Tibial nerve (tissue), 4 donors: Measurements from ENCODE around the gene GHRH. TPM values are rescaled to one million over a fixed set of nuclear protein-coding genes. Genes with fewer than 3 reads are reported as not detected.

Experiments used
- DNase-seq, 2 donors: peaks; one replicate each; pipeline ENCODE4 v3.0.0-alpha.2; 2019; ENCODE audit warnings: low spot score in 2 of 2
- H3K27ac ChIP-seq, 4 donors: fragments of 200-600 bp; sonication (generic) in 3 of 4; one replicate each; pipeline ENCODE4 v1.5.1; 2017 to 2019; ENCODE audit warnings: mild to moderate bottlenecking in 1 of 4
- H3K27me3 ChIP-seq, 2 donors: fragments of 200-600 bp; sonication (generic) in 1 of 2; one replicate each; pipeline versions ENCODE4 v1.5.1 to v1.6.0; 2017 to 2019
- H3K36me3 ChIP-seq, 3 donors: fragments of 200-600 bp; sonication (generic); one replicate each; pipeline ENCODE4 v1.5.1; 2018 to 2019
- H3K4me1 ChIP-seq, 4 donors: fragments of 200-600 bp; sonication (generic) in 3 of 4; one replicate each; pipeline ENCODE4 v1.5.1; 2017 to 2019
- H3K4me3 ChIP-seq, 4 donors: fragments of 200-600 bp; sonication (generic) in 3 of 4; one replicate each; pipeline ENCODE4 v1.5.1; 2017 to 2019; ENCODE audit warnings: mild to moderate bottlenecking in 1 of 4, moderate library complexity in 1 of 4
- H3K9me3 ChIP-seq, 4 donors: fragments of 200-600 bp; sonication (generic) in 3 of 4; one replicate each; pipeline ENCODE4 v1.5.1; 2017 to 2019
- EP300 ChIP-seq, 2 donors: sonication (generic); formaldehyde crosslinking; IDR thresholded peaks; one replicate each; pipeline ENCODE4 v1.6.1; 2017; ENCODE audit warnings: antibody characterized with exemption in 2 of 2, mild to moderate bottlenecking in 1 of 2
- POLR2A ChIP-seq, 2 donors: fragments of 450-650 bp; IDR thresholded peaks; one replicate each; pipeline ENCODE4 v1.6.1; 2017; ENCODE audit warnings: antibody characterized with exemption in 2 of 2, mild to moderate bottlenecking in 2 of 2, moderate library complexity in 2 of 2
- WGBS, 2 donors: methylation state at CpG; one replicate each; pipeline ENCODE4 v1.1.5; 2018; 5-methylcytosine and 5-hydroxymethylcytosine counted together
- total RNA-seq, 4 donors: library from RNA; depleted of rRNA; stranded (reverse); fragments of >200 nt; gene quantifications; one replicate each; pipeline ENCODE4 v1.1.0, GENCODE V29; 2016
- TF ChIP-seq, protein P1 (sequence below), 5 experiments: fragments of 200-600 bp in 3 of 5; fragments of 450-650 bp in 2 of 5; sonication (generic) in 3 of 5; IDR thresholded peaks; one replicate each; pipeline ENCODE4 v1.5.1; 2016 to 2019; ENCODE audit warnings: antibody characterized with exemption in 5 of 5, mild to moderate bottlenecking in 3 of 5, moderate library complexity in 2 of 5

The GHRH gene
- total RNA-seq, 4 donors from 2014 or later: not detected

DNA sequence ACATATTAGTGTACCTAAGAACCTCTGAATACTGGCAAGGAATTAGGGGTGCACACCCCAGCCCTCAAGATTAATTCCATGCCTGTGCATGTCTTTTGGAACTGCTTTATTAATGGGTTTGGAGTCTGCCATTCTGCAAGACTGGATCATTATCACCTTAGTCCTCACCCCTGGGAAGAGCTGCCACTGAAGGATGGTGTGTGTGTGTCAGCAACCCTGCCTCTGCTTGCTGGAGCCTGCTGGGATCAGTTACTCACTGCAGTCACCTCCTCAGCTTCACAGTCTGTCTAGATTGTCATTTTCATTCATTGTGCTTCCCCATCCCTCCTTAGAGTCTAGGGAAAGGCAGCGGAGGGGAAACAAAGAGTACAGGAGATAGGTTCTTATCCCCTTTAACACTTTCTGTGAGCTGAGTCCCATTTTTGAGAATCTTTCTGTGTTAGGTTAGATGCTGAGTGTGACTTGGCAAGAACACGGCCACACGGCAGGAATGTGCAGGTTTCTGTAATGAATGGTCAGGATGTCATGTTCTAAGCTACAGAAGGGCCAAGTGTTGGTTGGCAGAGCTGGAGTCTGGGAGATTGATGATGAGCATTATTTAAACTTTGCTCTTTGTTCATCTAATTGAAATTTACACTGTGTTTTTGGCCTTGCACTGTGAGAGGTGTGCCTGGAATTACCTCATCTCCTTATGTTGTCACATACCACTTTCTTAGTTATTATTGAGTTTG lies 21.1 kb downstream of the GHRH start:
- 71 to 86% methylated on average over 3 of the region's 3 CpGs for WGBS, 2 donors
- Histone ChIP-seq H3K9me3 (no peaks in the 10 kb centered on the region), H3K36me3 (peaks cover 2 to 97% (median 24%) of the 10 kb centered on the region in 3 donors), H3K27ac (no peak overlapping the region), H3K4me3 (no peak overlapping the region), H3K27me3 (no peaks in the 10 kb centered on the region), H3K4me1 (peaks cover 0 to 23% (median 0%) of the 10 kb centered on the region in 4 donors)
- TF ChIP-seq, protein P1, sequence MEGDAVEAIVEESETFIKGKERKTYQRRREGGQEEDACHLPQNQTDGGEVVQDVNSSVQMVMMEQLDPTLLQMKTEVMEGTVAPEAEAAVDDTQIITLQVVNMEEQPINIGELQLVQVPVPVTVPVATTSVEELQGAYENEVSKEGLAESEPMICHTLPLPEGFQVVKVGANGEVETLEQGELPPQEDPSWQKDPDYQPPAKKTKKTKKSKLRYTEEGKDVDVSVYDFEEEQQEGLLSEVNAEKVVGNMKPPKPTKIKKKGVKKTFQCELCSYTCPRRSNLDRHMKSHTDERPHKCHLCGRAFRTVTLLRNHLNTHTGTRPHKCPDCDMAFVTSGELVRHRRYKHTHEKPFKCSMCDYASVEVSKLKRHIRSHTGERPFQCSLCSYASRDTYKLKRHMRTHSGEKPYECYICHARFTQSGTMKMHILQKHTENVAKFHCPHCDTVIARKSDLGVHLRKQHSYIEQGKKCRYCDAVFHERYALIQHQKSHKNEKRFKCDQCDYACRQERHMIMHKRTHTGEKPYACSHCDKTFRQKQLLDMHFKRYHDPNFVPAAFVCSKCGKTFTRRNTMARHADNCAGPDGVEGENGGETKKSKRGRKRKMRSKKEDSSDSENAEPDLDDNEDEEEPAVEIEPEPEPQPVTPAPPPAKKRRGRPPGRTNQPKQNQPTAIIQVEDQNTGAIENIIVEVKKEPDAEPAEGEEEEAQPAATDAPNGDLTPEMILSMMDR (IDR thresholded peaks at IDR 0.05): no peak
- no peak for TF ChIP-seq EP300 (IDR thresholded peaks at IDR 0.05)
- TF ChIP-seq POLR2A (IDR thresholded peaks at IDR 0.05): no peak
- DNase-seq: no peak

DNA sequence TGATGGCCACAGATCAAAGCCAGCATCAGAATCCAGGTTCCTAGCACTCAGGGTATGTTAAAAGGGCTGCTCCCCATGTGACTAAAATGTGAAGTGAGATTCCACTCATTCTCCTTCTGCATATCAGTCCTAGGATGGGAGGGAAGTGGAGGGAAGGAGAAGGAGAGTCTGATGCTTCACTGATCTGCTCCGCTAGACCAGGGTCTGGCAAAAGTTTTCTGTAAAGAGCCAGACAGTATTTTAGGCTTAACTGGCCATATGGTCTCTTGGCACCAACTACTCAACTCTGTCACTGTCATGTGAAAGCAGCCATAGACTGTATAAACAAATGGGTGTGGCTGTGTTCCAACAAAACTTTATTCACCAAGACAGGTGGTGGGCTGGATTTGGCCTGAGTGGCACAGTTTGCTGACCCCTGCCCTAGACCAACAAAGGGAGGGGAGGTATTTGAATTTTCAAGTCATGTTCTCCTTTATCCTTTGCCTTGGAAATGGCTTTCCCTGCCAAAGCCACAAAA lies 22.6 kb downstream of the GHRH start:
- H3K27ac ChIP-seq: no peak overlapping the region

DNA sequence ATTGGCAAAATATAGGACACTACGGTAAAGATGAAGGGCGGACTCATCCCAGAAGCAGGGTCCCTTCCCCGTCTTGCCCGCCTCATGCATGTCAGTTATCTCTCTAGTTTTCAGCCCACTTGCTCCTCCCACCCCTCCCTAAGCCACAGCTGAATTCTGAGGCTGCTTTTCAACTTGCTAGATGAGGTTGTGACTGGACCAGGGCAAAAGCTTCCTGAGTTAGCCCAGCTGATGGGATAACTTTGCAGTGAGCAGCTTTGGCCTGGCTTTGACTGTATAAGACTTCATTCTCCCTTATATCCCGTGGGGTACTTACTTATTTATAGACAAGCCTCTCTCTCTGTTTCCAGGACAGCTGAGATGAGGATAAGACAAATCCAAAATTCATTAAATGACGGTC lies 23.2 kb downstream of the GHRH start:
- TF ChIP-seq EP300 (IDR thresholded peaks at IDR 0.05): no peak
- TF ChIP-seq, protein P1 (IDR thresholded peaks at IDR 0.05): no peak
- TF ChIP-seq POLR2A (IDR thresholded peaks at IDR 0.05): no peak
- no peak overlapping the region for H3K27ac ChIP-seq
- 89 to 92% methylated on average over 6 of the region's 6 CpGs for WGBS, 2 donors
- H3K9me3 ChIP-seq: no peaks in the 10 kb centered on the region
- H3K4me3 ChIP-seq: no peak overlapping the region
- H3K36me3 ChIP-seq: peaks cover 2 to 98% (median 42%) of the 10 kb centered on the region in 3 donors
- no peaks in the 10 kb centered on the region for H3K27me3 ChIP-seq
- no peak for DNase-seq
- H3K4me1 ChIP-seq: peaks cover 0 to 14% (median 0%) of the 10 kb centered on the region in 4 donors

More for the DNA sequence above, 22.6 kb downstream of the GHRH start:
- Histone ChIP-seq H3K4me3 (no peak overlapping the region), H3K27me3 (no peaks in the 10 kb centered on the region), H3K36me3 (peaks cover 2 to 98% (median 38%) of the 10 kb centered on the region in 3 donors), H3K4me1 (peaks cover 0 to 20% (median 0%) of the 10 kb centered on the region in 4 donors), H3K9me3 (no peaks in the 10 kb centered on the region)
- DNase-seq: no peak
- 86 to 92% methylated on average over 1 of the region's 1 CpG for WGBS, 2 donors
- TF ChIP-seq EP300 (IDR thresholded peaks at IDR 0.05): no peak
- TF ChIP-seq, protein P1 (IDR thresholded peaks at IDR 0.05): no peak
- TF ChIP-seq POLR2A (IDR thresholded peaks at IDR 0.05): no peak

DNA sequence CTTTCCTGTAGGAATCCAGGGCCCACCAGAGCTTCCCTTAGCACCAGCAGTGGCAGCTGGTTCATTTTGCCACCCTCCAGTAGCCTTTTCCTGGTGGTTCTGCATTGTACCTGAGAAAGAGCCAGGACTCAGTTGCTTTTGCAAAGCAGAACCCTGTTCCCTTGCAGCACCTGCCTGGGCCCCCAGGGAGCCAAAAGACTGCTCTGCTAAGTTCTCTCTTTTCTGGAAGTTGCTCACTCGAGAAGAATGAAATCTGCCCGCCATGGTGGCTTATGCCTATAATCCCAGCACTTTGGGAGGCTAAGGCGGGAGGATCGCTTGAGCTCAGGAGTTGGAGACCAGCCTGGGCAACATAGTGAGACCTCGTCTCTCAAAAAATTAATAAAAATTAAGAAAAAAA lies 24.0 kb downstream of the GHRH start:
- Histone ChIP-seq H3K27ac (no peak overlapping the region), H3K36me3 (peaks cover 2 to 98% (median 42%) of the 10 kb centered on the region in 3 donors), H3K9me3 (no peaks in the 10 kb centered on the region), H3K4me1 (peaks cover 0 to 11% (median 0%) of the 10 kb centered on the region in 4 donors), H3K4me3 (no peak overlapping the region), H3K27me3 (no peaks in the 10 kb centered on the region)
- WGBS, 2 donors: 89 to 93% methylated on average over 5 of the region's 5 CpGs
- TF ChIP-seq, protein P1 (IDR thresholded peaks at IDR 0.05): no peak
- TF ChIP-seq POLR2A (IDR thresholded peaks at IDR 0.05): no peak
- TF ChIP-seq EP300 (IDR thresholded peaks at IDR 0.05): no peak
- DNase-seq: no peak

DNA sequence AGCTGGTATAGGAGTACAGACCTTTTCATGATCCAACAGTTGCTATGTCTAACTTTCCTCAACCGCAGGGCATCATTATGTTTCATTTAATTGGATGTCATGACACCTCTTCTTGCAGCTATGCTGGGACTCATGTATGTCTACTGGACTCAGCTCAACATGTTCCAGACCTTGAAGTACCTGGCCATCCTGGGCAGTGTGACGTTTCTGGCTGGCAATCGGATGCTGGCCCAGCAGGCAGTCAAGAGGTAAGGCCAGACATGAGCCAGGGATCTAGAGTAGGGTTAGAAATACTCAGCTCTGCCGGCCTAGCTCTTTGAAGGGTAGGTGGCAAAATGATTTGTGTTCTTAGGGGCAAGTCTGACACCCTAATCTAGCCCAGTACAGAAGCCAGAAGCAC lies 25.2 kb downstream of the GHRH start:
- Histone ChIP-seq H3K36me3 (peaks cover 2 to 99% (median 42%) of the 10 kb centered on the region in 3 donors), H3K27ac (no peak overlapping the region), H3K4me1 (peaks cover 0 to 10% (median 0%) of the 10 kb centered on the region in 4 donors), H3K4me3 (no peak overlapping the region), H3K9me3 (no peaks in the 10 kb centered on the region), H3K27me3 (no peaks in the 10 kb centered on the region)
- 70 to 80% methylated on average over 4 of the region's 4 CpGs for WGBS, 2 donors
- DNase-seq: no peak
- TF ChIP-seq POLR2A (IDR thresholded peaks at IDR 0.05) (no peak), EP300 (IDR thresholded peaks at IDR 0.05) (no peak)
- TF ChIP-seq, protein P1 (IDR thresholded peaks at IDR 0.05): no peak
